Stomach (tissue), 4 donors: ENCODE data around the gene TMEM187.

Experiments used
- CTCF ChIP-seq, 7 experiments: fragments of 450-650 bp in 4 of 7; fragments of 200-600 bp in 3 of 7; sonication (generic) in 3 of 7; IDR thresholded peaks; one replicate each; pipeline ENCODE4 v1.5.1; 2016 to 2019; ENCODE audit warnings: antibody characterized with exemption in 7 of 7, control low read depth in 2 of 7, mild to moderate bottlenecking in 1 of 7
- EP300 ChIP-seq: sonication (generic); formaldehyde crosslinking; IDR thresholded peaks from one replicate; pipeline ENCODE4 v1.6.1; 2017; ENCODE audit warnings: antibody characterized with exemption
- POLR2A ChIP-seq, 4 donors: fragments of 450-650 bp; IDR thresholded peaks; one replicate each; pipeline ENCODE4 v1.6.1; 2016; ENCODE audit warnings: antibody characterized with exemption in 4 of 4, control low read depth in 2 of 4, mild to moderate bottlenecking in 1 of 4, moderate library complexity in 1 of 4

GRCh38 chrX:153995504-153995903 is 22.9 kb downstream of the TMEM187 start:
- TF ChIP-seq CTCF (IDR thresholded peaks at IDR 0.05) = no peak
- TF ChIP-seq POLR2A (IDR thresholded peaks at IDR 0.05) = no peak
- TF ChIP-seq EP300 = no peak
